Activated effector memory CD4-positive, alpha-beta T cell treated with Interleukin-2 at 50 U/mL for 16 hours (primary cell): Measurements from ENCODE around the gene SCYGR8.
"Not testable (repeated sequence)": the region's sequence is repeated elsewhere in the genome, so short reads cannot be mapped to it uniquely, and the experiment has no call there.

Experiments
- DNase-seq: peaks from one replicate; pipeline ENCODE4 v3.0.0-alpha.2; 2020

Gene SCYGR8, protein sequence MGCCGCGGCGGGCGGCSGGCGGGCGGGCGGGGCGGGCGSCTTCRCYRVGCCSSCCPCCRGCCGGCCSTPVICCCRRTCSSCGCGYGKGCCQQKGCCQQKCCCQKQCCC

DNA sequence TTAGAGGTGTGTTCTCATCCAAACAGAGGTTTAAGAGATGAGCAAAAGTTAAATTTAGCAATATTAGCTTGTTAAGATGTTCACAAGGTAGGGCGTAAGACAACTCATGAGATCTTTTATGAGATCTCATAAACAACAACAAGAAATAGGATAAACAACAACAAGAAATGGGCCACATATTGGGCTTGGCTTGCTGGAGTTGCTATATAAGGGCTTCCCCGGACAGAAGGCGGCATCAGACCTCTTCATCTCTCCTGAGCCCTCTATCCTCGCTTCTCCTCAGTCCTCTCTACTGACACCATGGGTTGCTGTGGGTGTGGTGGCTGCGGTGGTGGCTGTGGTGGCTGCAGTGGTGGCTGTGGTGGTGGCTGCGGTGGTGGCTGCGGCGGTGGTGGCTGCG, at the start of gene SCYGR8:
Gene SCYGR8, plus strand, starts transcription at position 301 of the 400 bp plus-strand sequence. Its CDS starts 0 bp downstream, at position 301.
- DNase-seq, result no peak

GRCh38 chr2:227696990-227697679, 48.6 kb upstream of the SCYGR8 start:
- DNase-seq, result no peak

DNA sequence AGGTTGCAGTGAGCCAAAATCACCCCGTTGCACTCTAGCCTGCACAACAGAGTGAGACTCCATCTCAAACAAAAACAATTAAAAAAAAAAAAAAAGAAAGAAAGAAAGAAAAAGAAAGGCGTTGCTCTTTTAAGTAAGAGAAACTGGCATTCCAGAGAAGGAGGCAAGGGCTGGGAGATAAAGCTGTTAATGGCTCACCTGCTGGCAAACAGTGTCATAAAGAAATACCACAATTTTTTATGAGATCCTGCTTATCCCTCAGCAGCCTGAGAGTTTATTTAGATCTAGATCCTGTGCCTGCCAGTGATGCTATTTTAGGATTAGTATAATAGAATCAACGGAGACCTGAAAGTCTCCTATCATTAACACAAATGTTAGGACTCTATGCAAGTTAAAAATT, 44.1 kb upstream of the SCYGR8 start:
- DNase-seq, result no peak

GRCh38 chr2:227703280-227703732, 42.4 kb upstream of the SCYGR8 start:
- DNase-seq, result no peak

- DNase-seq, result no peak
These were observed 41.7 kb upstream of the SCYGR8 start for GRCh38 chr2:227703961-227704360.

- no peak for DNase-seq
These were observed 38.8 kb upstream of the SCYGR8 start for GRCh38 chr2:227706859-227707258.

- no peak for DNase-seq
These were observed 38.3 kb upstream of the SCYGR8 start for GRCh38 chr2:227707390-227707789.

DNA sequence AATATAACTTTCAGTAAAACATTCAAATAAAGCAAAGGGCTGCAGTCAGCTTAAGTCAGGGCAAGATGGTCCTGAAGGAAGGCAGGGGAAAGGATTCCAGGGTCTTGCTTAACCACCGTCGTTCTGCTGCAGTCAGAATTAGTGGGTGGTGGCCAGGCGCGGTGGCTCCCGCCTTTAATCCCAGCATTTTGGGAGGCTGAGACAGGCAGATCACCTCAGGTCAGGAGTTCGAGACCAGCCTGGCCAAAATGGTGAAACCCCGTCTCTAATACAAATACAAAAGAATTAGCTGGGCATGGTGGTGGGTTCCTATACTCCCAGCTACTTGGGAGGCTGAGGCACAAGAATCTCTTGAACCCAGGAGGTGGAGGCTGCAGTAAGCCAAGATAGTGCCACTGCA, 34.7 kb upstream of the SCYGR8 start:
- no peak for DNase-seq

GRCh38 chr2:227713291-227713690, 32.4 kb upstream of the SCYGR8 start:
- DNase-seq, result no peak

DNA sequence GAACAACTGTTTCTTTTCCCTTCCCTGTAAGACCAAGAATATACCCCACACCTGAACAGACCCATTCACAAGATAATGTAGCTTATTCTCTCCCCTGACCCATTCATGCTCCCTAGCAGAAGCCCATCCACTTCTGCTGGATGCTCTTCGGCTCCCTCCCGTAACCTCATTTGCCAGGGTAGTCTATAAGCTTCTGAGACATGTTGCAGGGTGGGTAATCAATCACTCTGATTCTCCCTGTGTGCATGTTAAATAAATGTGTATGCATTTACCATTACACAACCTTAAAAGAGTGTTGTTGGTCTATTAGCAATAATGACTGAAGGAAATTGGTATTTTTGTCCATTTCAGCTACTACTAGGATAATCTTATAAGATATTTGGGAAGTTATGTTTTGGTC, 29.2 kb upstream of the SCYGR8 start:
- DNase-seq, result no peak

- no peak for DNase-seq
These were observed 27.8 kb upstream of the SCYGR8 start, which contains the start of gene SLC19A3 for GRCh38 chr2:227717687-227718567. Gene SLC19A3, minus strand, starts transcription at chr2:227718028. Its CDS starts 15,710 bp downstream, at chr2:227702318.

GRCh38 chr2:227719641-227720040, 26.1 kb upstream of the SCYGR8 start:
- no peak for DNase-seq

GRCh38 chr2:227720680-227721079, 25.0 kb upstream of the SCYGR8 start:
- DNase-seq, result no peak

- not testable (repeated sequence) for DNase-seq
These were observed 22.9 kb upstream of the SCYGR8 start for GRCh38 chr2:227722821-227723220.

DNA sequence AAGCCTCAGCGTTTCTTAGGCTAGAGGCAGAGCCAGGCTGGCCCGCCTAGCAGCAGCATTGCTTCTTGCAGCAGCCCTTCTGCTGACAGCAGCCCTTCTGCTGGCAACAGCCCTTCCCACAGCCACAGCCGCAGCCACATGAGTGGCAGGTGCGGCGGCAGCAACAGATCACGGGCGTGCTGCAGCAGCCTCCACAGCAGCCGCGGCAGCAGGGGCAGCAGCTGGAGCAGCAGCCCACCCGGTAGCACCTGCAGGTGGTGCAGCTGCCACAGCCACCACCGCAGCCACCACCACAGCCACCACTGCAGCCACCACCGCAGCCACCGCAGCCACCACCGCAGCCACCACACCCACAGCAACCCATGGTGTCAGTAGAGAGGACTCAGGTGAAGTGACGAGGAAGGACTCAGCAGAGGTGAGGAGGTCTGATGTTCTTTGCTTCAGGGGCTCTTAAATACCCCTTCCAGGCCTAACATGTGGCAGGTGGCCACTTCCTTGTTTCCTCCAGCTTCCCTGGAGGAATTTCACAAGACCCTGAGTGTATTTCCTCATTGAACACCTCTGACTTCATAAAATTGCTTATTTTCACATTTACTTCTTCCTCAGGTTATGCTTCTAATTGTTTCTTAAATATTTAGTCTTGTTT, 21.2 kb upstream of the SCYGR8 start, which contains the start of gene SCYGR6:
Gene SCYGR6, minus strand, starts transcription at position 364 of the 646 bp plus-strand sequence. Its CDS starts 0 bp downstream, at position 364.
- DNase-seq, result no peak

GRCh38 chr2:227728035-227728434, 17.7 kb upstream of the SCYGR8 start, which contains the start of gene SCYGR7:
Gene SCYGR7, plus strand, starts transcription at chr2:227728335. Its CDS starts 0 bp downstream, at chr2:227728335.
- DNase-seq, result no peak

DNA sequence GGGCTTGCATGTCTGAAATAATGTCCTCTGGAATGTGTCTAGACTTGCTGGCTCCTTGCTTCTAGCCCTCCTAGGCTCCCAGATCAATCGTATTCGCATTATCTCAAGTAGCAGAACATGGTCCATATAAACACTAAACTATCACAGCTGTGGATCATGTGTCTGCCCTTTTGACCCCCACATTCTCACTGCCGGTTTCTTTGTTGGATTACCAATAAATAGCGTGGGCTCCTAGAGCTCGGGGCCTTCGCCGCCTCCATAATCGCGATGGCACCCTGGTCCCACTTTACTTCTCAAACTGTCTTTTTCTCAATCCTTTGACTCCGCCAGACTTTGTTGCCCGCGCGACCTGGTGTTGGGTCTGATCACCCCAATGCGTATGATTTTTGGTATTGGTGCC, 6.3 kb upstream of the SCYGR8 start:
- no peak for DNase-seq

DNA sequence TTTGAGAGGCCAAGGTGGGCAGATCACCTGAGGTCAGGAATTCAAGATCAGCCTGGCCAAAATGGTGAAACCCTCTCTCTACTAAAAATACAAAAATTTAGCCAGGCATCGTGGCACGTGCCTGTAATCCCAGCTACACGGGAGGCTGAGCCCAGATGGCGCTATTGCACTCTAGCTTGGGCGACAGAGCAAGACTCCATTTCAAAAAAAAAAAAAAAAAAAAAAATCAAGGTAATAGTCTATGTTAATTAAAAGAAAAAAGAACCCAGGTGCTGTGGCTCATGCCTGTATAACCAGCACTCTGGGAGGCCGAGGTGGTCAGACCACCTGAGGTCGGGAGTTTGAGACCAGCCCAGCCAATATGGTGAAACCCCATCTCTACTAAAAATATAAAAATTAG, 5.0 kb upstream of the SCYGR8 start:
- not testable (repeated sequence) for DNase-seq

DNA sequence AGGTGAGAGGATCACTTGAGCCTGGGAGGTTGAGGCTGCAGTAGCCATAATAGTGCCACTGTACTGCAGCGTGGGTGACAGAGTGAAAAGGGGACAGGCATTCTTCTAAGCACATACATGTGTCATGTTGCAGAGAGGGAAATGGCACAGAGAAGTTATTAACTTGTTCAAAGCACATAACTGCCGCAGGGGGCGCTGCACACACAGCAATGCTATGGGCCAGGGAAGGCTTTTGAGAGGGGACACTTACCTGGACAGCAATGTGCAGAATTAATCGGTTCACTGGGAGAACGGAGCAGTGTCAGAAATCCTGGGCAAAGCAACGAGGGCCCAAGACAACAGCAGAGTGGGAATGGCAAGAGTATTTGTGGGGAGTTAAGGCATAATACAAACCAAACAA, 2.4 kb downstream of the SCYGR8 start:
- DNase-seq, result no peak

GRCh38 chr2:227756261-227756660, 10.6 kb downstream of the SCYGR8 start:
- not testable (repeated sequence) for DNase-seq

GRCh38 chr2:227759411-227760118, 13.9 kb downstream of the SCYGR8 start:
- DNase-seq, result no peak
